Astrocyte of the cerebellum (primary cell): ENCODE measurements around the gene BMP15.

Experiments used
- DNase-seq: peaks from one replicate; pipeline ENCODE4 v3.0.0-alpha.2; 2011; ENCODE audit warnings: low read depth
- H3K4me3 ChIP-seq: 2 replicates; pipeline ENCODE4 v1.5.1; 2011; ENCODE audit warnings: mild to moderate bottlenecking, low read depth, low read length, moderate library complexity
- CTCF ChIP-seq: IDR thresholded peaks from 2 replicates; pipeline ENCODE4 v1.5.1; 2012; ENCODE audit warnings: low read length, low read depth, moderate library complexity, mild to moderate bottlenecking; ENCODE audit errors: missing control alignments
- in situ Hi-C: cut with HindIII; loops from 2 replicates; pipeline ENCODE4 v1.10.0; 2017; ENCODE audit warnings: low sequenced_read_pairs

Gene BMP15

GRCh38 chrX:50877310-50877709, 33.2 kb upstream of the BMP15 start:
- DNase-seq = no peak
- in situ Hi-C loops = no loop called here
- TF ChIP-seq CTCF = no peak
- no peak overlapping the region for H3K4me3 ChIP-seq

- TF ChIP-seq CTCF = no peak
- no peak overlapping the region for H3K4me3 ChIP-seq
- in situ Hi-C loops = no loop called here
- DNase-seq = no peak
Measured at GRCh38 chrX:50881028-50881427, 29.5 kb upstream of the BMP15 start.

GRCh38 chrX:50888884-50889283, 21.7 kb upstream of the BMP15 start:
- no peak for DNase-seq
- TF ChIP-seq CTCF = no peak
- in situ Hi-C loops = no loop called here
- no peak overlapping the region for H3K4me3 ChIP-seq

GRCh38 chrX:50889582-50889981, 21.0 kb upstream of the BMP15 start:
- TF ChIP-seq CTCF = no peak
- no peak overlapping the region for H3K4me3 ChIP-seq
- in situ Hi-C loops = no loop called here
- no peak for DNase-seq

- no peak for TF ChIP-seq CTCF
- no peak overlapping the region for H3K4me3 ChIP-seq
- in situ Hi-C loops = no loop called here
- no peak for DNase-seq
Measured at GRCh38 chrX:50893047-50893446, 17.5 kb upstream of the BMP15 start.

GRCh38 chrX:50893466-50893865, 17.1 kb upstream of the BMP15 start:
- no peak for DNase-seq
- in situ Hi-C loops = no loop called here
- H3K4me3 ChIP-seq = no peak overlapping the region
- TF ChIP-seq CTCF = no peak

GRCh38 chrX:50905334-50905733, 5.2 kb upstream of the BMP15 start:
- TF ChIP-seq CTCF = peak; percentile 15
- H3K4me3 ChIP-seq = no peak overlapping the region
- DNase-seq = no peak
- in situ Hi-C loops = no loop called here
